Neural cell (in vitro differentiated cells): ENCODE data around the gene PLA2G4E. TPM values are rescaled to one million over a fixed set of nuclear protein-coding genes. Genes with fewer than 3 reads are reported as not detected.

Source experiments
- H2AFZ ChIP-seq: fragments of 200-600, 300-800 bp; sonication (generic), shearing (Covaris generic); 2 replicates; pipeline ENCODE4 v1.6.0; 2014; ENCODE audit warnings: low read depth, mild to moderate bottlenecking, antibody characterized with exemption, low read length, moderate library complexity
- H3F3A ChIP-seq: fragments of 200-600 bp; shearing (Covaris generic); 2 replicates; pipeline ENCODE4 v1.6.1; 2016; ENCODE audit warnings: mild to moderate bottlenecking, moderate library complexity, mixed read lengths, antibody characterized with exemption, low read length; ENCODE audit not compliant: insufficient read depth, poor library complexity, severe bottlenecking
- H3K27ac ChIP-seq: fragments of 200-600, 300-800 bp; sonication (generic), shearing (Covaris generic); 2 replicates; pipeline ENCODE4 v1.5.1; 2014; ENCODE audit warnings: mild to moderate bottlenecking, low read length, moderate library complexity
- H3K27me3 ChIP-seq: fragments of 300-800, 200-600 bp; sonication (generic), shearing (Covaris generic); 2 replicates; pipeline ENCODE4 v1.6.0; 2014; ENCODE audit warnings: mild to moderate bottlenecking, low read depth, low read length, moderate library complexity; ENCODE audit not compliant: insufficient read depth
- H3K36me3 ChIP-seq: fragments of 300-800, 200-600 bp; sonication (generic), shearing (Covaris generic); 2 replicates; pipeline ENCODE4 v1.5.1; 2014; ENCODE audit warnings: mild to moderate bottlenecking, antibody characterized with exemption, low read length, moderate library complexity; ENCODE audit not compliant: insufficient read depth
- H3K4me2 ChIP-seq: fragments of 300-800, 200-600 bp; sonication (generic), shearing (Covaris generic); 2 replicates; pipeline ENCODE4 v1.6.0; 2014; ENCODE audit warnings: mild to moderate bottlenecking, low read length
- H3K4me3 ChIP-seq: fragments of 300-800, 200-600 bp; sonication (generic), shearing (Covaris generic); 2 replicates; pipeline ENCODE4 v1.5.1; 2014; ENCODE audit warnings: mild to moderate bottlenecking, low read length, moderate library complexity
- H3K79me2 ChIP-seq: fragments of 200-600 bp; shearing (Covaris generic); replicated peaks from 2 replicates; pipeline ENCODE4 v1.6.0; 2014; ENCODE audit warnings: mild to moderate bottlenecking, low read length, moderate library complexity; ENCODE audit not compliant: insufficient read depth
- H3K9ac ChIP-seq: fragments of 300-800, 200-600 bp; sonication (generic), shearing (Covaris generic); 2 replicates; pipeline ENCODE4 v1.6.1; 2016; ENCODE audit warnings: mild to moderate bottlenecking, low read length, mixed read lengths
- H3K9me2 ChIP-seq: fragments of 200-600 bp; shearing (Covaris generic); 2 replicates; pipeline ENCODE4 v1.6.1; 2016; ENCODE audit warnings: mild to moderate bottlenecking, low read length, mixed read lengths; ENCODE audit not compliant: insufficient read depth
- H3K9me3 ChIP-seq: fragments of 200-600, 300-800 bp; sonication (generic), shearing (Covaris generic); 2 replicates; pipeline ENCODE4 v1.6.1; 2016; ENCODE audit warnings: mild to moderate bottlenecking, mixed run types, low read length, moderate library complexity, mixed read lengths
- H4K20me1 ChIP-seq: fragments of 200-600 bp; shearing (Covaris generic); 2 replicates; pipeline ENCODE4 v1.6.1; 2016; ENCODE audit warnings: mild to moderate bottlenecking, mixed run types; ENCODE audit not compliant: insufficient read depth
- EP300 ChIP-seq: fragments of 450-650 bp; conservative IDR thresholded peaks from 2 replicates; pipeline ENCODE4 v1.6.1; 2014; ENCODE audit warnings: antibody characterized with exemption, mild to moderate bottlenecking, moderate library complexity; ENCODE audit not compliant: poor library complexity, severe bottlenecking
- EZH2 ChIP-seq: fragments of 200-600, 300-800 bp; shearing (Covaris generic), sonication (generic); IDR thresholded peaks from 2 replicates; pipeline ENCODE4 v1.6.1; 2014; ENCODE audit warnings: antibody characterized with exemption, low read length, borderline replicate concordance, mild to moderate bottlenecking; ENCODE audit not compliant: insufficient read depth, poor library complexity, severe bottlenecking
- MXI1 ChIP-seq: fragments of 450-650 bp; conservative IDR thresholded peaks from 2 replicates; pipeline ENCODE4 v1.6.1; 2014; ENCODE audit warnings: antibody characterized with exemption, mild to moderate bottlenecking; ENCODE audit not compliant: poor library complexity, severe bottlenecking
- POLR2AphosphoS5 ChIP-seq: IDR thresholded peaks from 2 replicates; pipeline ENCODE4 v1.6.1; 2012
- RAD21 ChIP-seq: fragments of 450-650 bp; conservative IDR thresholded peaks from 2 replicates; pipeline ENCODE4 v1.6.1; 2014; ENCODE audit warnings: antibody characterized with exemption, mild to moderate bottlenecking, moderate library complexity
- SMC3 ChIP-seq: fragments of 450-650 bp; conservative IDR thresholded peaks from 2 replicates; pipeline ENCODE4 v1.6.1; 2014; ENCODE audit warnings: antibody characterized with exemption, mild to moderate bottlenecking, moderate library complexity; ENCODE audit not compliant: poor library complexity
- TAF1 ChIP-seq: IDR thresholded peaks from 2 replicates; pipeline ENCODE4 v1.6.1; 2012; ENCODE audit warnings: low read depth
- polyA plus RNA-seq: library from polyadenylated mRNA; depleted of rRNA; stranded (reverse); fragments of >200 nt; gene quantifications from 2 replicates; pipeline ENCODE4 v1.2.3, GENCODE V29; 2014
- TF ChIP-seq, protein P1 (sequence below): fragments of 450-650 bp; IDR thresholded peaks from 2 replicates; pipeline ENCODE4 v1.5.1; 2014; ENCODE audit warnings: antibody characterized with exemption, mild to moderate bottlenecking, moderate library complexity; ENCODE audit not compliant: poor library complexity, severe bottlenecking
- TF ChIP-seq, protein P2 (sequence below): IDR thresholded peaks from 2 replicates; pipeline ENCODE4 v1.6.1; 2012; ENCODE audit warnings: borderline replicate concordance

PLA2G4E gene
- polyA plus RNA-seq, 1 donor from 2014 or later = not detected

DNA sequence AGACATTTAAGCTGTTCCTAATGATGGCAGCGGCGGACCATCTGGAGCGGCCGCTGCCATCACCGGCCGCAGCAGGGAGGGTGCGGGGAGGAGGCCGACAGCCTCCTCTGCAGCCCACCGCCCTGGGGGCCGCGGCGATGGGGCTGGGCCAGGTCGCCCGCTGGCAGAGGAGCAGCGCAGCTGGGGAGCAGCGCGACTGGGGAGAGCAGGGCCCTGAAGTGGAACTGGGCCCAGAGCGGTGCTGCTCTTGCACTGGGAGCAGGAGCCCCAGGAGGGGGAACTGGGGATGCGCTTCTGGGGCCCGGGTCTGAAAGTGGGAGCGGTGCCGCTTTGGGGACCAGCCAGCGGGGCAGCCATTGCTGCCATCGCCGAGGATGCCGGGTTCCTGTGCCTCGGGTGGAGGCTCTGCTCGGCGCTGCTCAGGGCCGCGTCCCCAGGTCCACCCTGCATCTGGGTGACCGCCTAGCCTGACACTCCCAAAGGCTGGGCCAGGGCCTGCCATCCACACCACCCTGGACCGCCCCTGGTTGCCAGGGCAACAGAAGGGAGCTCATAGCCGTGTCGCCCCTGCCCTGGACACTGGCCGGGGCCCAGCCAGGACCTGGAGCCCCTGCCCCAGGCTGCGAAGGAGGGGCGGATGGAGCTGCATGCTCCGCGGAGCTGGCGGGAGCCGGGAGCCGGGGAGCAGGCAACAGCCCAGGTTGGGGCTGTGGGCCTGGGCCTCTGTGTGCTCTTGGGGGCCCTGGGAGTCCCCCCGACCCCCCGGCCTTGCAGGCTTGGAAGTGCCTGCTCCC lies 15.5 kb upstream of the PLA2G4E start:
- Histone ChIP-seq H3K9me3 (no peaks in the 10 kb centered on the region), H3K9me2 (no peaks in the 10 kb centered on the region), H4K20me1 (no peaks in the 10 kb centered on the region), H3K27ac (no peak overlapping the region), H3K27me3 (no peaks in the 10 kb centered on the region), H3K4me2 (no peak overlapping the region), H3F3A (no peaks in the 10 kb centered on the region), H2AFZ (no peak overlapping the region), H3K9ac (no peak overlapping the region), H3K79me2 (no peaks in the 10 kb centered on the region), H3K36me3 (no peaks in the 10 kb centered on the region), H3K4me3 (no peak overlapping the region)
- TF ChIP-seq, protein P1, sequence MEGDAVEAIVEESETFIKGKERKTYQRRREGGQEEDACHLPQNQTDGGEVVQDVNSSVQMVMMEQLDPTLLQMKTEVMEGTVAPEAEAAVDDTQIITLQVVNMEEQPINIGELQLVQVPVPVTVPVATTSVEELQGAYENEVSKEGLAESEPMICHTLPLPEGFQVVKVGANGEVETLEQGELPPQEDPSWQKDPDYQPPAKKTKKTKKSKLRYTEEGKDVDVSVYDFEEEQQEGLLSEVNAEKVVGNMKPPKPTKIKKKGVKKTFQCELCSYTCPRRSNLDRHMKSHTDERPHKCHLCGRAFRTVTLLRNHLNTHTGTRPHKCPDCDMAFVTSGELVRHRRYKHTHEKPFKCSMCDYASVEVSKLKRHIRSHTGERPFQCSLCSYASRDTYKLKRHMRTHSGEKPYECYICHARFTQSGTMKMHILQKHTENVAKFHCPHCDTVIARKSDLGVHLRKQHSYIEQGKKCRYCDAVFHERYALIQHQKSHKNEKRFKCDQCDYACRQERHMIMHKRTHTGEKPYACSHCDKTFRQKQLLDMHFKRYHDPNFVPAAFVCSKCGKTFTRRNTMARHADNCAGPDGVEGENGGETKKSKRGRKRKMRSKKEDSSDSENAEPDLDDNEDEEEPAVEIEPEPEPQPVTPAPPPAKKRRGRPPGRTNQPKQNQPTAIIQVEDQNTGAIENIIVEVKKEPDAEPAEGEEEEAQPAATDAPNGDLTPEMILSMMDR = no peak
- no peak for TF ChIP-seq TAF1
- no peak for TF ChIP-seq MXI1
- TF ChIP-seq, protein P2, sequence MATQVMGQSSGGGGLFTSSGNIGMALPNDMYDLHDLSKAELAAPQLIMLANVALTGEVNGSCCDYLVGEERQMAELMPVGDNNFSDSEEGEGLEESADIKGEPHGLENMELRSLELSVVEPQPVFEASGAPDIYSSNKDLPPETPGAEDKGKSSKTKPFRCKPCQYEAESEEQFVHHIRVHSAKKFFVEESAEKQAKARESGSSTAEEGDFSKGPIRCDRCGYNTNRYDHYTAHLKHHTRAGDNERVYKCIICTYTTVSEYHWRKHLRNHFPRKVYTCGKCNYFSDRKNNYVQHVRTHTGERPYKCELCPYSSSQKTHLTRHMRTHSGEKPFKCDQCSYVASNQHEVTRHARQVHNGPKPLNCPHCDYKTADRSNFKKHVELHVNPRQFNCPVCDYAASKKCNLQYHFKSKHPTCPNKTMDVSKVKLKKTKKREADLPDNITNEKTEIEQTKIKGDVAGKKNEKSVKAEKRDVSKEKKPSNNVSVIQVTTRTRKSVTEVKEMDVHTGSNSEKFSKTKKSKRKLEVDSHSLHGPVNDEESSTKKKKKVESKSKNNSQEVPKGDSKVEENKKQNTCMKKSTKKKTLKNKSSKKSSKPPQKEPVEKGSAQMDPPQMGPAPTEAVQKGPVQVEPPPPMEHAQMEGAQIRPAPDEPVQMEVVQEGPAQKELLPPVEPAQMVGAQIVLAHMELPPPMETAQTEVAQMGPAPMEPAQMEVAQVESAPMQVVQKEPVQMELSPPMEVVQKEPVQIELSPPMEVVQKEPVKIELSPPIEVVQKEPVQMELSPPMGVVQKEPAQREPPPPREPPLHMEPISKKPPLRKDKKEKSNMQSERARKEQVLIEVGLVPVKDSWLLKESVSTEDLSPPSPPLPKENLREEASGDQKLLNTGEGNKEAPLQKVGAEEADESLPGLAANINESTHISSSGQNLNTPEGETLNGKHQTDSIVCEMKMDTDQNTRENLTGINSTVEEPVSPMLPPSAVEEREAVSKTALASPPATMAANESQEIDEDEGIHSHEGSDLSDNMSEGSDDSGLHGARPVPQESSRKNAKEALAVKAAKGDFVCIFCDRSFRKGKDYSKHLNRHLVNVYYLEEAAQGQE = no peak
- no peak for TF ChIP-seq RAD21
- no peak for TF ChIP-seq EP300
- no peak for TF ChIP-seq EZH2
- TF ChIP-seq SMC3 = no peak
- no peak for TF ChIP-seq POLR2AphosphoS5

- H3F3A ChIP-seq = no peaks in the 10 kb centered on the region
- no peaks in the 10 kb centered on the region for H3K27me3 ChIP-seq
- H4K20me1 ChIP-seq = no peaks in the 10 kb centered on the region
- H3K9me3 ChIP-seq = no peaks in the 10 kb centered on the region
- TF ChIP-seq MXI1 (no peak), EP300 (no peak), RAD21 (no peak), SMC3 (no peak), POLR2AphosphoS5 (no peak), TAF1 (no peak), EZH2 (no peak)
- TF ChIP-seq, protein P2 = no peak
- TF ChIP-seq, protein P1 = no peak
- H3K79me2 ChIP-seq = no peaks in the 10 kb centered on the region
- no peak overlapping the region for H3K27ac ChIP-seq
- no peak overlapping the region for H2AFZ ChIP-seq
- H3K4me3 ChIP-seq = no peak overlapping the region
- H3K9ac ChIP-seq = no peak overlapping the region
- no peaks in the 10 kb centered on the region for H3K9me2 ChIP-seq
- no peaks in the 10 kb centered on the region for H3K36me3 ChIP-seq
- no peak overlapping the region for H3K4me2 ChIP-seq
Observed at GRCh38 chr15:42035435-42035761, 14.6 kb upstream of the PLA2G4E start.
